Sigmoid colon (tissue), 7 donors: ENCODE data around the gene PLEKHA1. TPM values are rescaled to one million over a fixed set of nuclear protein-coding genes. Genes with fewer than 3 reads are reported as not detected.

Experiments
- DNase-seq: peaks from one replicate; pipeline ENCODE4 v3.0.0-alpha.2; 2019
- H3K27ac ChIP-seq, 4 donors: fragments of 200-600 bp; sonication (generic); one replicate each; pipeline ENCODE4 v1.5.1; 2016 to 2019; ENCODE audit warnings: mild to moderate bottlenecking in 1 of 4
- H3K27me3 ChIP-seq, 3 donors: fragments of 200-600 bp; sonication (generic); one replicate each; pipeline ENCODE4 v1.5.1; 2019; ENCODE audit warnings: mild to moderate bottlenecking in 1 of 3
- H3K36me3 ChIP-seq, 4 donors: fragments of 200-600 bp; sonication (generic); one replicate each; pipeline ENCODE4 v1.5.1; 2016 to 2019
- H3K4me1 ChIP-seq, 4 donors: fragments of 200-600 bp; sonication (generic); one replicate each; pipeline ENCODE4 v1.5.1; 2017 to 2019
- H3K4me3 ChIP-seq, 4 donors: fragments of 200-600 bp; sonication (generic); one replicate each; pipeline ENCODE4 v1.5.1; 2017 to 2019; ENCODE audit warnings: mild to moderate bottlenecking in 2 of 4, moderate library complexity in 1 of 4
- H3K9me3 ChIP-seq, 4 donors: fragments of 200-600 bp in 3 of 4; sonication (generic) in 3 of 4; one replicate each; pipeline versions ENCODE4 v1.5.1 to v1.6.1; 2013 to 2019
- CTCF ChIP-seq, 4 experiments: fragments of 450-650 bp in 3 of 4; fragments of 200-600 bp in 1 of 4; IDR thresholded peaks; one replicate each; pipeline ENCODE4 v1.5.1; 2016 to 2019; ENCODE audit warnings: antibody characterized with exemption in 4 of 4, mild to moderate bottlenecking in 3 of 4, moderate library complexity in 2 of 4
- EP300 ChIP-seq, 4 donors: sonication (generic); formaldehyde crosslinking; IDR thresholded peaks; one replicate each; pipeline ENCODE4 v1.6.1; 2017; ENCODE audit warnings: antibody characterized with exemption in 4 of 4
- POLR2A ChIP-seq, 2 donors: fragments of 450-650 bp; IDR thresholded peaks; one replicate each; pipeline ENCODE4 v1.6.1; 2016; ENCODE audit warnings: antibody characterized with exemption in 2 of 2, mild to moderate bottlenecking in 2 of 2, moderate library complexity in 2 of 2
- POLR2AphosphoS5 ChIP-seq, 4 donors: sonication (generic); formaldehyde crosslinking; IDR thresholded peaks; one replicate each; pipeline ENCODE4 v1.6.1; 2017; ENCODE audit warnings: antibody characterized with exemption in 4 of 4
- WGBS, 2 donors: extraction: QIAGEN DNeasy Blood & Tissue Kit; methylation state at CpG; one replicate each; pipeline ENCODE4 v1.1.7; 2013; 5-methylcytosine and 5-hydroxymethylcytosine counted together
- intact Hi-C: fragments of 100-400 bp; cut with DNase I; formaldehyde crosslinking; loops from one replicate; pipeline ENCODE4 v1.15.1; 2023
- polyA plus RNA-seq, 3 donors: library from polyadenylated mRNA; stranded (reverse); fragments of 200-250 nt; gene quantifications; one replicate each; pipeline ENCODE4 v1.2.3, GENCODE V29; 2013
- total RNA-seq, 4 donors: library from RNA; depleted of rRNA; stranded (reverse); fragments of >200 nt; gene quantifications; one replicate each; pipeline ENCODE4 v1.1.0, GENCODE V29; 2016
- donor health status: healthy with polysubstance abuse.
- donor health status: Bipolar disorder and iron deficiency.
- donor health status: healthy.

The PLEKHA1 gene
- total and polyA plus RNA-seq, 7 donors, result 20.9 to 53.2 (median 38.4) TPM

GRCh38 chr10:122361046-122361445, 13.5 kb upstream of the PLEKHA1 start:
- no peak for DNase-seq
- 90 to 98% methylated on average over 1 of the region's 1 CpG for WGBS, 2 donors
- H3K4me1 ChIP-seq, result peaks cover 0 to 22% (median 12%) of the 10 kb centered on the region in 4 donors
- no peak overlapping the region for H3K4me3 ChIP-seq
- H3K9me3 ChIP-seq, result no peaks in the 10 kb centered on the region
- TF ChIP-seq CTCF (IDR thresholded peaks at IDR 0.05) (no peak), EP300 (IDR thresholded peaks at IDR 0.05) (no peak), POLR2A (IDR thresholded peaks at IDR 0.05) (no peak), POLR2AphosphoS5 (IDR thresholded peaks at IDR 0.05) (no peak)
- no peaks in the 10 kb centered on the region for H3K27me3 ChIP-seq
- intact Hi-C loops, result no loop called here
- no peak overlapping the region for H3K27ac ChIP-seq
- H3K36me3 ChIP-seq, result no peaks in the 10 kb centered on the region

- TF ChIP-seq EP300 (IDR thresholded peaks at IDR 0.05) (no peak), POLR2A (IDR thresholded peaks at IDR 0.05) (no peak)
- no peak for DNase-seq
- H3K36me3 ChIP-seq, result no peaks in the 10 kb centered on the region
- peaks cover 0 to 22% (median 12%) of the 10 kb centered on the region in 4 donors for H3K4me1 ChIP-seq
- no peaks in the 10 kb centered on the region for H3K27me3 ChIP-seq
- WGBS, 2 donors, result 90 to 92% methylated on average over 4 of the region's 4 CpGs
- no peaks in the 10 kb centered on the region for H3K9me3 ChIP-seq
- intact Hi-C loops, result no loop called here
- H3K27ac ChIP-seq, result no peak overlapping the region
- H3K4me3 ChIP-seq, result no peak overlapping the region
Measured at GRCh38 chr10:122362031-122362592, 12.4 kb upstream of the PLEKHA1 start.

GRCh38 chr10:122362621-122363020, 11.9 kb upstream of the PLEKHA1 start:
- no peak overlapping the region for H3K4me3 ChIP-seq
- WGBS, 2 donors, result 46 to 60% methylated on average over 2 of the region's 2 CpGs
- peaks cover 0 to 22% (median 12%) of the 10 kb centered on the region in 4 donors for H3K4me1 ChIP-seq
- no peak for DNase-seq
- H3K27me3 ChIP-seq, result no peaks in the 10 kb centered on the region
- intact Hi-C loops, result no loop called here
- no peaks in the 10 kb centered on the region for H3K36me3 ChIP-seq
- TF ChIP-seq EP300 (IDR thresholded peaks at IDR 0.05) (no peak), POLR2AphosphoS5 (IDR thresholded peaks at IDR 0.05) (no peak), CTCF (IDR thresholded peaks at IDR 0.05) (no peak), POLR2A (IDR thresholded peaks at IDR 0.05) (no peak)
- no peaks in the 10 kb centered on the region for H3K9me3 ChIP-seq
- H3K27ac ChIP-seq, result no peak overlapping the region

GRCh38 chr10:122363311-122363710, 11.2 kb upstream of the PLEKHA1 start:
- H3K9me3 ChIP-seq, result no peaks in the 10 kb centered on the region
- no peak for DNase-seq
- peaks cover 0 to 22% (median 12%) of the 10 kb centered on the region in 4 donors for H3K4me1 ChIP-seq
- no peaks in the 10 kb centered on the region for H3K36me3 ChIP-seq
- 92 to 93% methylated on average over 2 of the region's 2 CpGs for WGBS, 2 donors
- no peaks in the 10 kb centered on the region for H3K27me3 ChIP-seq
- TF ChIP-seq CTCF (IDR thresholded peaks at IDR 0.05), result no peak
- no peak for TF ChIP-seq POLR2A (IDR thresholded peaks at IDR 0.05)
- no peak for TF ChIP-seq POLR2AphosphoS5 (IDR thresholded peaks at IDR 0.05)
- TF ChIP-seq EP300 (IDR thresholded peaks at IDR 0.05), result no peak
- H3K4me3 ChIP-seq, result no peak overlapping the region
- peak overlapping the region in 3 of 4 donors; percentile 56 to 70 (median 62) for H3K27ac ChIP-seq
- intact Hi-C loops, result no loop called here

- Histone ChIP-seq H3K4me1 (peaks cover 0 to 22% (median 12%) of the 10 kb centered on the region in 4 donors), H3K9me3 (no peaks in the 10 kb centered on the region), H3K36me3 (no peaks in the 10 kb centered on the region), H3K27ac (peak overlapping the region in 3 of 4 donors; percentile 56 to 70 (median 62)), H3K27me3 (no peaks in the 10 kb centered on the region), H3K4me3 (no peak overlapping the region)
- no peak for DNase-seq
- WGBS, 2 donors, result 40 to 62% methylated on average over 6 of the region's 6 CpGs
- TF ChIP-seq EP300 (IDR thresholded peaks at IDR 0.05), result no peak
- TF ChIP-seq POLR2A (IDR thresholded peaks at IDR 0.05), result no peak
- no peak for TF ChIP-seq CTCF (IDR thresholded peaks at IDR 0.05)
- no peak for TF ChIP-seq POLR2AphosphoS5 (IDR thresholded peaks at IDR 0.05)
- intact Hi-C loops, result no loop called here
Measured at GRCh38 chr10:122363722-122364463, 10.6 kb upstream of the PLEKHA1 start.
